WI38 (cell line): ENCODE data around the gene MYO1G.

Experiments used
- H3K4me3 ChIP-seq: 2 replicates; pipeline ENCODE4 v1.5.1; 2011; ENCODE audit warnings: low read depth, mild to moderate bottlenecking, control low read depth, low read length
- CTCF ChIP-seq: IDR thresholded peaks from 2 replicates; pipeline ENCODE4 v1.5.1; 2012; ENCODE audit warnings: low read depth, mild to moderate bottlenecking, control low read depth, low read length

MYO1G gene

GRCh38 chr7:45003789-45004188 is 25.0 kb upstream of the MYO1G start:
- H3K4me3 ChIP-seq = no peak overlapping the region
- no peak for TF ChIP-seq CTCF

GRCh38 chr7:45001826-45002225 is 23.0 kb upstream of the MYO1G start:
- H3K4me3 ChIP-seq = peak overlapping the region; percentile 87
- TF ChIP-seq CTCF = no peak

- TF ChIP-seq CTCF = no peak
- H3K4me3 ChIP-seq = peak overlapping the region; percentile 87
Observed at GRCh38 chr7:45001138-45001694, 22.4 kb upstream of the MYO1G start.

- no peak for TF ChIP-seq CTCF
- H3K4me3 ChIP-seq = peak within 1 kb of the TSS; percentile 87
Observed at GRCh38 chr7:45000093-45001032, 21.5 kb upstream of the MYO1G start, which contains the start of gene CCM2. CCM2 (plus strand) TSS chr7:45000201; CDS start chr7:45000334, 133 bp downstream.

GRCh38 chr7:44999245-45000092 is 20.7 kb upstream of the MYO1G start:
- H3K4me3 ChIP-seq = peak overlapping the region; percentile 75
- no peak for TF ChIP-seq CTCF

GRCh38 chr7:44998153-44998871 is 19.5 kb upstream of the MYO1G start:
- TF ChIP-seq CTCF = no peak
- no peak overlapping the region for H3K4me3 ChIP-seq
